ENCODE measurements around the gene CD19. TPM values are rescaled to one million over a fixed set of nuclear protein-coding genes. Genes with fewer than 3 reads are reported as not detected.
"Not testable (repeated sequence)": the region's sequence is repeated elsewhere in the genome, so short reads cannot be mapped to it uniquely, and the experiment has no call there.

The CD19 gene
- total and polyA plus RNA-seq, 4 experiments from 2014 or later, result 0.27 to 1.4 TPM; not detected in 2

DNA sequence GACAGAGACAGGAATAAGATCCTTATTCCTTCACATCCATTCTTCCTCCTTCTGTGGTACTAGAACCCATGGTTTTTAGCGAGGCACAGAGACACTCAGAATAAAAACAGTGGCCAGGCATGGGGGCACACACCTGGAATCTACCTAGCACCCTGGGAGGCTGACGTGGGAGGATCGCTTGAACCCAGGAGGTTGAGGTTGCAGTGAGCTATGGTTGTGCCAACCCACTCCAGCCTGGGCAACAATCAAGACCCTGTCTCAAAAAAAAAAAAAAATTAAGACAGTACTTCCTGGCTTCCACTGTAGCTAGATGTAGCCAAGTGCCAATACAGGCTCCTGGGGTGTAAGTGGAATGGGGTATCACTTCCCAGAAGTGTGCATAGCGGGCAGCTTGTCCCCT lies 35.4 kb downstream of the CD19 start:
- H3K9me3 ChIP-seq (ENCODE audit: control insufficient read depth in 1 of 2, low read length in 2 of 2), result no peaks in the 10 kb centered on the region
- no peaks in the 10 kb centered on the region for H3K9me3 Mint-ChIP-seq
- no peaks in the 10 kb centered on the region for H3K4me1 ChIP-seq (ENCODE audit: insufficient read depth, low read length)
- intact Hi-C loops (cut with micrococcal nuclease), result no loop called here
- POLR2A ChIA-PET (ENCODE audit: partially characterized antibody), result interaction anchor here (1.4 kb wide), 1 partner anchor 10 kb away, joined by 5 read pairs; no protein-coding TSS in a partner anchor
- no peaks in the 10 kb centered on the region for H3K27me3 ChIP-seq (ENCODE audit: insufficient read depth, low read length)
- CTCF ChIA-PET (ENCODE audit: partially characterized antibody), result interaction anchor here (1.1 to 4.2 kb wide), 2 partner anchors 11 to 93 kb away, joined by 5 to 29 read pairs; no protein-coding TSS in a partner anchor
- H3K27ac ChIP-seq (ENCODE audit: low read depth, low read length), result no peak overlapping the region
- peak overlapping the region in 2 of 7 donors; percentile 42 to 61 for H3K27ac Mint-ChIP-seq
- no peaks in the 10 kb centered on the region for H3K4me1 Mint-ChIP-seq
- H3K27me3 Mint-ChIP-seq, result no peaks in the 10 kb centered on the region
- no peak overlapping the region for H3K4me3 ChIP-seq (ENCODE audit: low read length in 2 of 2)
- peaks cover 13 to 38% of the 10 kb centered on the region in 2 donors for H3K36me3 Mint-ChIP-seq
- peaks cover 30% of the 10 kb centered on the region for H3K36me3 ChIP-seq (ENCODE audit: insufficient read depth, low read length)
- H3K4me3 Mint-ChIP-seq, result no peak overlapping the region
- DNase-seq, result no peak

DNA sequence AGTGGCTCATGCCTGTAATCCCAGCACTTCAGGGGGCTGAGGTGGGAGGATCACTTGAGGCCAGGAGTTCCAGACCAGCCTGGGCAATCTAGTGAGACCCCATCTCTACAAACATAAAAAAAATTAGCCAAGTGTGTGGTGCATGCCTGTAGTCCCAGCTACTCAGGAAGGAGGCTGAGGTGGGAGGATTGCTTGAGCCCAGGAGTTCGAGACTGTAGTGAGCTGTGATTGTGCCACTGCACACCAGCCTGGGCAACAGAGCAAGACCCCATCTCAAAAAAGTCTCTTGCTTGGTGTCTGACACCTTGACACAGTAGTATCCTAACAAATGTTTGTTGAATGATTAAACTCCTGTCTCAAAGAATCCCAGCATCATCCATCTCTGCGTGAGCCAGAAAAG lies 37.9 kb downstream of the CD19 start:
- H3K4me3 ChIP-seq (ENCODE audit: low read length in 2 of 2); POLR2A ChIA-PET (ENCODE audit: partially characterized antibody); H3K9me3 ChIP-seq (ENCODE audit: control insufficient read depth in 1 of 2, low read length in 2 of 2); H3K27ac ChIP-seq (ENCODE audit: low read depth, low read length); intact Hi-C loops (cut with micrococcal nuclease); H3K36me3 ChIP-seq (ENCODE audit: insufficient read depth, low read length); H3K9me3 Mint-ChIP-seq; H3K27me3 Mint-ChIP-seq; H3K4me3 Mint-ChIP-seq; DNase-seq; H3K4me1 ChIP-seq (ENCODE audit: insufficient read depth, low read length); CTCF ChIA-PET (ENCODE audit: partially characterized antibody); H3K27me3 ChIP-seq (ENCODE audit: insufficient read depth, low read length): not testable (repeated sequence)
- Mint-ChIP-seq H3K4me1 (peaks cover 6 to 12% (median 9%) of the 10 kb centered on the region in 4 donors), H3K27ac (peak overlapping the region in 4 of 7 donors; percentile 1 to 62 (median 26)), H3K36me3 (peaks cover 6 to 21% of the 10 kb centered on the region in 2 donors)

DNA sequence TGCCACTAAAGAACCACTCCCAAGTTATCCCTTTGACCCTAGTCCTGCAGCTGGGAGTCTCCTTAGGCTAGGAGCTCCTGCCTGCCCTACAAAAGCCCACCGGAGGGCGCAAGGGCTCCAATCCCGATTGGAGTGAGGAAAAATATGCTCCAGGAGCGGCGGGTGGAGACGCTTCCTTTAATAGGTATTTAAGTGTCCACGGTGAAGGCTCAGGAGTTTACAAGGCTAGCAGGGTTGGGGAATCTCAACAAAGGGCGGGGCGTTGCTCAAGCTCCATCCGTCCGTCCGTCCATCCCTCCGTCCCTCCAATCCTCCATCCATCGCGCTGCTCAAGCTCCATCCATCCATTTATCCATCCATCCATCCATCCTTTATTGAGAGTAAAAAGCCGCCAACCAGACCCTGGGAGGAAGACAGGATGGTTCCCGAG lies 42.3 kb downstream of the CD19 start:
- Histone ChIP-seq H3K4me1 (ENCODE audit: insufficient read depth, low read length) (peaks cover 32% of the 10 kb centered on the region), H3K27me3 (ENCODE audit: insufficient read depth, low read length) (no peaks in the 10 kb centered on the region), H3K27ac (ENCODE audit: low read depth, low read length) (peak overlapping the region; percentile 71), H3K36me3 (ENCODE audit: insufficient read depth, low read length) (peaks cover 2% of the 10 kb centered on the region), H3K9me3 (ENCODE audit: control insufficient read depth in 1 of 2, low read length in 2 of 2) (no peaks in the 10 kb centered on the region), H3K4me3 (ENCODE audit: low read length in 2 of 2) (peak overlapping the region; percentile 65 to 91)
- Mint-ChIP-seq H3K27me3 (no peaks in the 10 kb centered on the region), H3K27ac (peak overlapping the region; percentile 93 to 99 (median 97)), H3K4me1 (peaks cover 29 to 45% (median 36%) of the 10 kb centered on the region in 4 donors), H3K36me3 (peaks cover 12 to 24% of the 10 kb centered on the region in 2 donors), H3K4me3 (peak overlapping the region; percentile 97 to 99 (median 98)), H3K9me3 (no peaks in the 10 kb centered on the region)
- POLR2A ChIA-PET (ENCODE audit: partially characterized antibody), result interaction anchor here (0.6 to 7.3 kb wide), 20 partner anchors 12 to 797 kb away, joined by 3 to 155 read pairs (median 4); partner anchors contain the start of genes ATXN2L, LAT, NFATC2IP and RABEP2
- CTCF ChIA-PET (ENCODE audit: partially characterized antibody), result interaction anchor here (0.8 to 2.6 kb wide), 19 partner anchors 9 to 141 kb away, joined by 3 to 23 read pairs (median 4); partner anchors contain the start of gene LAT
- intact Hi-C loops (cut with micrococcal nuclease), result loop anchor here (1.0 to 2.0 kb wide), 5 partner anchors 11 to 150 kb away; partner anchors contain the start of genes LAT, NFATC2IP and RABEP2
- DNase-seq, result no peak

DNA sequence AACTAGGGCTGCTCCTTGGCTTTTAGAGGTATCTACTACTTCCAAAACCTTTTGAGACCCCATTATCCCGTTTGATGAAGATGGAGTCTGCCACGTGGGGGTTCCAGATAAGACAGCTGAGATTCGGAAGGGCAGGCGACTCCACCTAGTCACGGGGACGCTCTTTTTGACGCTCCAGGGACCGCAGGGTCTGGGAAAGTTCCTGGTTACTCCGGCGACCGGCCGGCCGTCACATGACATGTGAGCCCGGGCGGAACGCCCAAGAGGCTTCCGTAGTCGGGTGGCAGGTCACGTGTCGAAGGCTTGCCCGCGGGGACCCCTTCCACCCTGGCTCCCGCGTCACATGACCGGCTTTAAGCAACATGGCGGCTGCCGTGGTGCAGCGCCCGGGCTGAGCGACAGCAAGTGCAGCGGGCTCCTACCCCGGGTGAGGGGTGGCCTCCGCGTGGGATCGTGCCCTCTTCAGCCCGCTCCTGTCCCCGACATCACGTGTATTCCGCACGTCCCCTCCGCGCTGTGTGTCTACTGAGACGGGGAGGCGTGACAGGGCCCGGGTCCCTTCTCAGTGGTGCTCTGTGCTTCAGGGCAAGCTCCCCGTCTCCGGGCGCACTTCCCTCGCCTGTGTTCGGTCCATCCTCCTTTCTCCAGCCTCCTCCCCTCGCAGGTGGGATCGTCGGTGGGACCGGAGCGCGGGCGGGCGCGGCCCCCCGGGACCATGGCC lies 42.8 kb downstream of the CD19 start, which contains the start of gene SPNS1:
Gene SPNS1, plus strand, starts transcription at position 342 of the 721 bp plus-strand sequence. Its CDS starts 374 bp downstream, at position 716.
- Mint-ChIP-seq H3K4me3 (peak within 1 kb of the TSS; percentile 97 to 99 (median 98)), H3K4me1 (peaks cover 29 to 45% (median 36%) of the 10 kb centered on the region in 4 donors), H3K36me3 (peaks cover 12 to 24% of the 10 kb centered on the region in 2 donors), H3K27ac (peak within 1 kb of the TSS; percentile 93 to 99 (median 97)), H3K9me3 (no peaks in the 10 kb centered on the region), H3K27me3 (no peaks in the 10 kb centered on the region)
- Histone ChIP-seq H3K27ac (ENCODE audit: low read depth, low read length) (peak within 1 kb of the TSS; percentile 71), H3K9me3 (ENCODE audit: control insufficient read depth in 1 of 2, low read length in 2 of 2) (no peaks in the 10 kb centered on the region), H3K27me3 (ENCODE audit: insufficient read depth, low read length) (no peaks in the 10 kb centered on the region), H3K4me1 (ENCODE audit: insufficient read depth, low read length) (peaks cover 32% of the 10 kb centered on the region), H3K36me3 (ENCODE audit: insufficient read depth, low read length) (peaks cover 7% of the 10 kb centered on the region), H3K4me3 (ENCODE audit: low read length in 2 of 2) (peak within 1 kb of the TSS; percentile 65 to 91)
- intact Hi-C loops (cut with micrococcal nuclease), result loop anchor here (1.0 to 2.0 kb wide), 5 partner anchors 11 to 150 kb away; partner anchors contain the start of genes LAT, NFATC2IP and RABEP2
- peak; percentile 84 to 90 (median 86) for DNase-seq
- ChIA-PET POLR2A (ENCODE audit: partially characterized antibody) (interaction anchor here (0.6 to 7.3 kb wide), 20 partner anchors 12 to 798 kb away, joined by 3 to 155 read pairs (median 4); partner anchors contain the start of genes ATXN2L, LAT, NFATC2IP and RABEP2), CTCF (ENCODE audit: partially characterized antibody) (interaction anchor here (0.9 to 2.6 kb wide), 16 partner anchors 8 to 140 kb away, joined by 3 to 23 read pairs (median 4); partner anchors contain the start of gene LAT)

DNA sequence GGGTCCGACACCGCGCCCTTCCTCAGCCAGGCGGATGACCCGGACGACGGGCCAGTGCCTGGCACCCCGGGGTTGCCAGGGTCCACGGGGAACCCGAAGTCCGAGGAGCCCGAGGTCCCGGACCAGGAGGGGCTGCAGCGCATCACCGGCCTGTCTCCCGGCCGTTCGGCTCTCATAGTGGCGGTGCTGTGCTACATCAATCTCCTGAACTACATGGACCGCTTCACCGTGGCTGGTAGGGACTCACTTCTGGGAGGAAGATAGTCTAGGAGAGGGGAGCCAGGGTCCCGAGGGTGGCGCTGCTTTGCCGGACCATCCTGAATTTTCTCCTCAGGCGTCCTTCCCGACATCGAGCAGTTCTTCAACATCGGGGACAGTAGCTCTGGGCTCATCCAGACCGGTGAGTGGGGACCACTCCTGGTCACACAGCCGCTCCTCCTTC lies 43.4 kb downstream of the CD19 start:
- Histone ChIP-seq H3K27ac (ENCODE audit: low read depth, low read length) (peak overlapping the region; percentile 71), H3K4me3 (ENCODE audit: low read length in 2 of 2) (peak overlapping the region; percentile 65 to 91), H3K4me1 (ENCODE audit: insufficient read depth, low read length) (peaks cover 32% of the 10 kb centered on the region), H3K9me3 (ENCODE audit: control insufficient read depth in 1 of 2, low read length in 2 of 2) (no peaks in the 10 kb centered on the region), H3K36me3 (ENCODE audit: insufficient read depth, low read length) (peaks cover 7% of the 10 kb centered on the region), H3K27me3 (ENCODE audit: insufficient read depth, low read length) (no peaks in the 10 kb centered on the region)
- no peak for DNase-seq
- POLR2A ChIA-PET (ENCODE audit: partially characterized antibody), result interaction anchor here (0.6 to 7.3 kb wide), 6 partner anchors 11 to 152 kb away, joined by 3 to 155 read pairs (median 12); partner anchors contain the start of genes ATXN2L, LAT and RABEP2
- H3K36me3 Mint-ChIP-seq, result peaks cover 12 to 24% of the 10 kb centered on the region in 2 donors
- H3K27me3 Mint-ChIP-seq, result no peaks in the 10 kb centered on the region
- H3K4me3 Mint-ChIP-seq, result peak overlapping the region; percentile 87 to 99 (median 98)
- H3K27ac Mint-ChIP-seq, result peak overlapping the region in 5 of 7 donors; percentile 73 to 99 (median 82)
- CTCF ChIA-PET (ENCODE audit: partially characterized antibody), result interaction anchor here (1.7 to 2.6 kb wide), 4 partner anchors 10 to 55 kb away, joined by 7 to 8 read pairs (median 8); partner anchors contain the start of gene LAT
- H3K9me3 Mint-ChIP-seq, result no peaks in the 10 kb centered on the region
- intact Hi-C loops (cut with micrococcal nuclease), result loop anchor here (2.0 kb wide), 1 partner anchor 50 kb away; the partner anchor contains the start of gene RABEP2
- H3K4me1 Mint-ChIP-seq, result peaks cover 29 to 45% (median 36%) of the 10 kb centered on the region in 4 donors

DNA sequence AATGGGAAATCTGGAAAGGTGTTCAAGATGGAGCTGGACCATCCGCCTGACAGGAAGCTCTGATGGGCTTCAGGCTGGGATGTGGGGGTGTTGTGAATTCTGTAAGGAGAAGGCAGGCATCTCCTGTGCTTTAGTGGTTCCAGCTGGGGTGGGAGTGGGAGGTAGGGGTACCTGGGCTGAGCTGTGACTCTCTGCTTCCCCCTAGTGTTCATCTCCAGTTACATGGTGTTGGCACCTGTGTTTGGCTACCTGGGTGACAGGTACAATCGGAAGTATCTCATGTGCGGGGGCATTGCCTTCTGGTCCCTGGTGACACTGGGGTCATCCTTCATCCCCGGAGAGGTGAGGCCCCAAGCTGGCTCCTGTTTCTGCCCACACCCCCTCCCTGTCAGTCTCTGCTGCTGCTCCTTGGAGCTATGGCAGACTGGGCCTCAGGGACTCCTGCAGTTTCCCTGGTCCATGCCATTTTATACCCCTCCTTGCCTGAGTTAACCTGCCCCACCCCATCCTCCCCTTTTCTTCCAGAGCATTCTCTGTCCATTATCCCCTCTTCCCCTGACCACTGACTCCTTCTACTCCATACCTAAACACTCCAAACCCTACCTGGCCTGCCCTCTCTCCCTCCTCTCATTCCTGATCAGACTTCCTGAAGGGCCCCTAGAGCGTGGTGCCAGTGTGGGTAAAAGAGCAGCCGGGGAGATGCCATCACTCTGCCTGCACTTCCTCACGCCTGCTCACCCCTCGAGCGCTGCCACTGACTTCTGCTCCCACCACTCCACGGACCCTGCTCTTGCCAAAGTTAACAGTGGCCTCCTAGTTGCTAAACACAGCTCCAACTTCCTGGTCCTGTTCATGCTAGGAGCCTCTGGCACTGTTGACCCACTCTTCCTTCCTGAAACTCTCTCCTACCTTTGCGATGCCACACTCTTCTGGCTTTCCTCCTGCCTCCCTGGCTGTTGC lies 46.2 kb downstream of the CD19 start:
- Histone ChIP-seq H3K4me3 (ENCODE audit: low read length in 2 of 2) (no peak overlapping the region), H3K4me1 (ENCODE audit: insufficient read depth, low read length) (peaks cover 33% of the 10 kb centered on the region), H3K27ac (ENCODE audit: low read depth, low read length) (no peak overlapping the region), H3K36me3 (ENCODE audit: insufficient read depth, low read length) (peaks cover 28% of the 10 kb centered on the region), H3K9me3 (ENCODE audit: control insufficient read depth in 1 of 2, low read length in 2 of 2) (no peaks in the 10 kb centered on the region), H3K27me3 (ENCODE audit: insufficient read depth, low read length) (no peaks in the 10 kb centered on the region)
- intact Hi-C loops (cut with micrococcal nuclease), result no loop called here
- H3K4me1 Mint-ChIP-seq, result peaks cover 29 to 50% (median 40%) of the 10 kb centered on the region in 4 donors
- DNase-seq, result peak in 2 of 5 donors; percentile 30 to 60
- ChIA-PET POLR2A (ENCODE audit: partially characterized antibody) (interaction anchor here (0.9 to 7.3 kb wide), 6 partner anchors 8 to 97 kb away, joined by 3 to 155 read pairs (median 4); partner anchors contain the start of gene LAT), CTCF (ENCODE audit: partially characterized antibody) (interaction anchor here (0.8 to 4.3 kb wide), 20 partner anchors 10 to 52 kb away, joined by 3 to 41 read pairs (median 7); no protein-coding TSS in a partner anchor)
- H3K9me3 Mint-ChIP-seq, result peaks cover 0 to 2% (median 0%) of the 10 kb centered on the region in 8 donors
- H3K4me3 Mint-ChIP-seq, result peak overlapping the region in 5 of 8 donors; percentile 19 to 65 (median 26)
- H3K27me3 Mint-ChIP-seq, result no peaks in the 10 kb centered on the region
- peaks cover 32 to 40% of the 10 kb centered on the region in 2 donors for H3K36me3 Mint-ChIP-seq
- peak overlapping the region; percentile 28 to 79 (median 70) for H3K27ac Mint-ChIP-seq
